ENCODE results near the gene NOL6.

- TF ChIP-seq CTCF (IDR thresholded peaks at IDR 0.05) (no peak), POLR2AphosphoS5 (IDR thresholded peaks at IDR 0.05) (no peak), EP300 (IDR thresholded peaks at IDR 0.05) (no peak), POLR2A (IDR thresholded peaks at IDR 0.05) (no peak)
These were observed 37.3 kb downstream of the NOL6 start for GRCh38 chr9:33436445-33436844.

Data from stomach (tissue), 4 donors.